D721Med (cell line): Measurements from ENCODE around the gene DKK1.

Source experiments
- DNase-seq: peaks from one replicate; pipeline ENCODE4 v3.0.0; 2011; ENCODE audit warnings: low spot score; ENCODE audit not compliant: insufficient read length
- FAIRE-seq: peaks from 2 replicates; lab custom pipeline; 2011; peaks lifted over from hg19 to GRCh38; lab: Jason Lieb, UNC
- CTCF ChIP-seq: IDR thresholded peaks from 2 replicates; pipeline ENCODE4 v1.5.1; 2012; ENCODE audit warnings: mild to moderate bottlenecking, control low read depth; ENCODE audit not compliant: insufficient read depth; ENCODE audit errors: missing control alignments

DKK1 gene

GRCh38 chr10:52318822-52319464 is 4.9 kb downstream of the DKK1 start:
- FAIRE-seq: no peak
- no peak for DNase-seq
- no peak for TF ChIP-seq CTCF

DNA sequence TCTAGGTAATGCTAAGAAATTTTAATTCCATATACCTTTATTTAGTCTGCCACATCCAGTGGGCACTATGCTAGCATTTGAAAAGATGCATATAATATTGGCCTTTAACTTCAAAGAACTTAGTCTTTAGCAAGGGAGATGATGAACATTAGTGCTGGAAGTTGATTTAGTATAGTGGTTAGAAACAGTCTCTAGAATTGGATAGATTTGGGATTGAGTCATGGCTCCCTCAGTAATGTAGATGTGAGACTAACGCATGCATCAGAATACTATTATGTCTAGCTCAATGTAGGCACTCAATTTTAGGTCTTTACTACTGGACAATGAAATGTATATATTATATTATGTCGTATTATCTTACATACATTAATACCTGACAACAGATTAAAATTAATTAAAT is 5.8 kb downstream of the DKK1 start:
- TF ChIP-seq CTCF: no peak
- FAIRE-seq: no peak
- DNase-seq: no peak

GRCh38 chr10:52322323-52322722 is 8.2 kb downstream of the DKK1 start:
- FAIRE-seq (no peak), DNase-seq (no peak)
- TF ChIP-seq CTCF: no peak

DNA sequence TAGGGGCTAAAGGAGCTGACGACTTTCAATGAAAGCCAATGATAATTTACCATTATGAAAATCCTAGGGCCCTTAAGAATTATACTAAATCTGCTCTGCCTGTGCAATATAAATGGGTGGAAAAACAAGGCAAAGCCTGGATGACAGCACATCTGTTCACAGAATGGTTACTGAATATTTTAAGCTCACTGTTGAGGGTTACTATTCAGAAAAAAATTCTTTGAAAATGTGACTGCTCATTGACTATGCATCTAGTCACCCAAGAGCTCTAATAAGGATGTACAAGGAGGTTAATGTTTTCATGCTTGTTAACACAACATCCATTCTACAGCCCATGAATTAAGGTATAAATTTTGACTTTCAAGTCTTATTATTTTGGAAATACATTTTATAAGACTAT is 8.9 kb downstream of the DKK1 start:
- DNase-seq (no peak), FAIRE-seq (no peak)
- TF ChIP-seq CTCF: no peak

DNA sequence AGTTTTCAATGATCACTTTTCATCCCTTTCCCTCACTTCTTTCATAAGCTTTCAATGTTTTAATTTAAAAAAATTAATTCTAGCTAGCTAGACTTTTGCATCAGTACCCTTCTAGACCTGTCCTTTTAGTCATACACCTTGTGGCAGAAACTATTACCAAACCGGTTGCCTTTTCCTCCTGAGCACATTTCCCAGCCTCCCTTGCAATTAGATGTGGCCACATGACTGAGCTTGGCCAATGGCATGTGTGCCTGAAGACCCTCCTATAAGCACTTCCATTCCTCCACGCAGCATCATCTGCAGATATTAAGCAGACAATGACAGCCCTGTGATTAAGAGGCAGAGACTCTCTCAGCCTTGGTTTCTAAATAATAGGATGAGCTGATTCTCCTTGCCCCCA is 12.3 kb downstream of the DKK1 start:
- FAIRE-seq: no peak
- TF ChIP-seq CTCF: no peak

GRCh38 chr10:52331638-52332364 is 17.7 kb downstream of the DKK1 start:
- TF ChIP-seq CTCF: no peak
- FAIRE-seq (no peak), DNase-seq (no peak)

More for the DNA sequence above, 12.3 kb downstream of the DKK1 start:
- DNase-seq: no peak

- DNase-seq (no peak), FAIRE-seq (no peak)
- TF ChIP-seq CTCF: no peak
Observed at GRCh38 chr10:52332815-52333214, 18.7 kb downstream of the DKK1 start.
